Heart right ventricle (tissue), 16 donors: ENCODE data around the gene SLC25A36. TPM values are rescaled to one million over a fixed set of nuclear protein-coding genes. Genes with fewer than 3 reads are reported as not detected.
"Not testable (repeated sequence)": the region's sequence is repeated elsewhere in the genome, so short reads cannot be mapped to it uniquely, and the experiment has no call there.

Experiments used
- ATAC-seq, 8 donors: fragments of 200-7000 bp; cut with Tn5 transposase; one replicate each; pipeline ENCODE4 v1.9.1; 2020; ENCODE audit warnings: mild to moderate bottlenecking in 8 of 8, moderate library complexity in 8 of 8, moderate number of reproducible peaks in 1 of 8
- DNase-seq, 2 donors: peaks; one replicate each; pipeline ENCODE4 v3.0.0-alpha.2; 2020
- H3K27ac ChIP-seq, 10 donors: fragments of 200-600 bp; sonication (generic) in 2 of 10; one replicate each; pipeline versions ENCODE4 v1.5.0 to v1.8.0; 2020 to 2022; ENCODE audit warnings: mild to moderate bottlenecking in 3 of 10
- H3K27me3 ChIP-seq, 7 donors: fragments of 200-600 bp; one replicate each; pipeline ENCODE4 v1.8.0; 2021 to 2022; ENCODE audit warnings: mild to moderate bottlenecking in 2 of 7
- H3K36me3 ChIP-seq, 9 donors: fragments of 200-600 bp; sonication (generic) in 1 of 9; one replicate each; pipeline versions ENCODE4 v1.5.0 to v1.8.0; 2020 to 2022; ENCODE audit warnings: mild to moderate bottlenecking in 2 of 9
- H3K4me1 ChIP-seq, 9 donors: fragments of 200-600 bp; sonication (generic) in 1 of 9; one replicate each; pipeline versions ENCODE4 v1.5.0 to v1.8.0; 2020 to 2022; ENCODE audit warnings: mild to moderate bottlenecking in 4 of 9
- H3K4me3 ChIP-seq, 10 donors: fragments of 200-600 bp; sonication (generic) in 2 of 10; one replicate each; pipeline versions ENCODE4 v1.5.0 to v1.8.0; 2020 to 2022; ENCODE audit warnings: mild to moderate bottlenecking in 7 of 10, moderate library complexity in 2 of 10
- H3K9me3 ChIP-seq, 11 donors: fragments of 200-600 bp in 10 of 11; sonication (generic) in 2 of 11; one replicate each; pipeline versions ENCODE4 v1.5.0 to v1.8.0; 2013 to 2022; ENCODE audit warnings: mild to moderate bottlenecking in 2 of 11, control low read depth in 1 of 11, moderate library complexity in 1 of 11
- WGBS, 2 donors: extraction: QIAGEN DNeasy Blood & Tissue Kit; methylation state at CpG; one replicate each; pipeline ENCODE4 v1.1.7; 2013; ENCODE audit warnings: inconsistent platforms in 1 of 2; 5-methylcytosine and 5-hydroxymethylcytosine counted together
- intact Hi-C, 10 donors: fragments of 100-400 bp; cut with DNase I; formaldehyde crosslinking; loops; one replicate each; pipeline versions ENCODE4 v1.11.1 to v1.14.2; 2022
- polyA plus RNA-seq, 2 donors: library from polyadenylated mRNA; stranded (reverse); fragments of 200-250 nt; gene quantifications; one replicate each; pipeline ENCODE4 v1.2.3, GENCODE V29; 2013
- total RNA-seq, 10 donors: library from RNA; stranded (reverse); fragmentation: NEBNext Ultra II Directional in 3 of 10; extraction: Animal tissue kit (Norgen Biotek cat#: 25700) in 3 of 10; gene quantifications; one replicate each; pipeline versions ENCODE4 v1.2.1 to v1.2.4, GENCODE V29; 2021 to 2023
- TF ChIP-seq, protein P1 (sequence below), 9 donors: fragments of 200-600 bp; sonication (generic) in 2 of 9; IDR thresholded peaks; one replicate each; pipeline versions ENCODE4 v1.5.0 to v1.8.0; 2021 to 2022; ENCODE audit warnings: antibody characterized with exemption in 9 of 9, mild to moderate bottlenecking in 5 of 9, moderate library complexity in 1 of 9
- donor health status: Arrhythmogenic right ventricular cardiomyopathy.
- donor health status: ischemic (EF 13 %, LVEDD 7.1; RV severe dilation, severe dysfunction).
- donor health status: healthy with polysubstance abuse.
- donor health status: DM: no; HTN: yes; CAD: no.
- donor health status: DM: no; HTN: no; CAD: no.
- donor health status: ischemic (EF 25% LVEDD 6.9; RV normal size, moderate dysfunction).
- donor health status: ischemic (EF 25% LVEDD 5.7; RV mildly dilated, moderate dysfunction).
- donor health status: healthy.
- donor health status: DM: yes; HTN: yes; CAD: no.
- donor health status: Ischemic cardiomyopathy.
- donor health status: ischemic (EF 35%, LVEDD 5.7; RV mildly dilated, moderate dysfunction).
- donor health status: nonischemic (EF 11% LVEDD 7.7; RV severe dilation, severe dysfunction).
- donor health status: DM: yes; HTN: yes; CAD: no.
- donor health status: PGD.
- donor health status: ischemic (EF 29% LVEDD 5.4; RV normal size, mild dysfunction).
- donor health status: nonischemic (EF 23%, LVEDD 6.1; RV moderate dilation, normal function).

Gene SLC25A36
- total and polyA plus RNA-seq, 12 donors: 20.4 to 99.1 (median 59.2) TPM

DNA sequence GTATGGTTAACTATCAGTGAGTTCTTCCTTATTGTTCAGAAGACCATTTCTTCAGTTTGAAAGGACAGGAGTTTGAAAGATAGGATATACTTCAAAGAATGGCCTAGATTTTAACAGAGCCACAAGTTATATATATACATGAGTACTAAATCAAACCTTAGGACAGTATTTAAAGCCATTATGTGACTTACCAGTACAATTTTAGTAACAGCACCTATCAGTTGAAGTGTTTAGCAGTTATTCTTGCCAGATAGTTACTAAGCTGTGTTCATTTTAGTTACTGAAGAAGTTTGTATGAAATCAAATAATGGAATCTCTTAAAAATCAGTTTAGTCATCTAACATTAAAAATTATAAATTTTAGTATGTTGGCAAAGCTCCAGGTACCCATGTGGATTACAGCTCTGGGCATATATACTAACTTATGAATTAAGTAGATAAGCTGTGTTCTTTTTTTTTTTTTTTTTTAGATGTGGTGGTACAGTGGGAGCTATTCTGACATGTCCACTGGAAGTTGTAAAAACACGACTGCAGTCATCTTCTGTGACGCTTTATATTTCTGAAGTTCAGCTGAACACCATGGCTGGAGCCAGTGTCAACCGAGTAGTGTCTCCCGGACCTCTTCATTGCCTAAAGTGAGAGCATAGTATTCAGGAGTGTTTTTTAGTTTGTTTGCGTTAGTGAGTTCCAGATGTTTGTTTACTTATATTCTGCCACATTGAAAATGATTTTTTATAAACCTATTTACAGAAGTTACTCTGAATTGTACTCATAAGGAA lies 14.6 kb downstream of the SLC25A36 start:
- peaks cover 0 to 45% (median 21%) of the 10 kb centered on the region in 9 donors for H3K36me3 ChIP-seq
- ATAC-seq (peak in 5 of 8 donors; percentile 20 to 83 (median 64)), DNase-seq (no peak)
- TF ChIP-seq, protein P1, sequence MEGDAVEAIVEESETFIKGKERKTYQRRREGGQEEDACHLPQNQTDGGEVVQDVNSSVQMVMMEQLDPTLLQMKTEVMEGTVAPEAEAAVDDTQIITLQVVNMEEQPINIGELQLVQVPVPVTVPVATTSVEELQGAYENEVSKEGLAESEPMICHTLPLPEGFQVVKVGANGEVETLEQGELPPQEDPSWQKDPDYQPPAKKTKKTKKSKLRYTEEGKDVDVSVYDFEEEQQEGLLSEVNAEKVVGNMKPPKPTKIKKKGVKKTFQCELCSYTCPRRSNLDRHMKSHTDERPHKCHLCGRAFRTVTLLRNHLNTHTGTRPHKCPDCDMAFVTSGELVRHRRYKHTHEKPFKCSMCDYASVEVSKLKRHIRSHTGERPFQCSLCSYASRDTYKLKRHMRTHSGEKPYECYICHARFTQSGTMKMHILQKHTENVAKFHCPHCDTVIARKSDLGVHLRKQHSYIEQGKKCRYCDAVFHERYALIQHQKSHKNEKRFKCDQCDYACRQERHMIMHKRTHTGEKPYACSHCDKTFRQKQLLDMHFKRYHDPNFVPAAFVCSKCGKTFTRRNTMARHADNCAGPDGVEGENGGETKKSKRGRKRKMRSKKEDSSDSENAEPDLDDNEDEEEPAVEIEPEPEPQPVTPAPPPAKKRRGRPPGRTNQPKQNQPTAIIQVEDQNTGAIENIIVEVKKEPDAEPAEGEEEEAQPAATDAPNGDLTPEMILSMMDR (IDR thresholded peaks at IDR 0.05): no peak
- peak overlapping the region in 6 of 10 donors; percentile 13 to 53 (median 45) for H3K27ac ChIP-seq
- no peaks in the 10 kb centered on the region for H3K27me3 ChIP-seq
- H3K9me3 ChIP-seq: no peaks in the 10 kb centered on the region
- WGBS, 2 donors: 43 to 62% methylated on average over 5 of the region's 5 CpGs
- no peak overlapping the region for H3K4me3 ChIP-seq
- peaks cover 0 to 67% (median 41%) of the 10 kb centered on the region in 9 donors for H3K4me1 ChIP-seq
- intact Hi-C loops: loop anchor here in 1 of 10 donors (10.0 kb wide), 1 partner anchor 51 kb away; no protein-coding TSS in a partner anchor

DNA sequence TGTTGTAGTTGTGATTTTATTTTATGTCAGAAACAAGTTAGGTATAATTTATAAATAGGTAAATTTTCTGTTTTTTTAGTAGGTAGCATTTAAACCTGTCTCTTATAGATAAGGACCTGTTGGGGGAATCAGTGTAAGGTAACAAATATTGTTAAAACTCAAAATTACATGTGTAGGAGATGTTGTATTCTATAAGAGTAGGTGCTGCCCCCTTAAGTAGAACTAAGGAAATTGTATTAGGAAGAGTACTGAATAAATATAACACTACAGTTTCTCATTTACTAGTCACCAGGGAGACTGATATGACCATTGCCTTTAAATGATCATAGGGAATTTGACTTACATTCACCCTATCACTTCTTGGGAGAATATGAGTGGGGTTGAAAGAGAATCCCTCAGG lies 31.2 kb downstream of the SLC25A36 start:
- Histone ChIP-seq H3K4me3 (no peak overlapping the region), H3K36me3 (peaks cover 0 to 77% (median 19%) of the 10 kb centered on the region in 9 donors), H3K27ac (no peak overlapping the region), H3K27me3 (no peaks in the 10 kb centered on the region), H3K9me3 (no peaks in the 10 kb centered on the region), H3K4me1 (peaks cover 0 to 10% (median 0%) of the 10 kb centered on the region in 9 donors)
- DNase-seq: no peak
- TF ChIP-seq, protein P1 (IDR thresholded peaks at IDR 0.05): peak in 7 of 9 donors; percentile 12 to 54 (median 43)
- intact Hi-C loops: loop anchor here in 3 of 10 donors (2.0 to 5.0 kb wide), 2 partner anchors 74 to 76 kb away; no protein-coding TSS in a partner anchor
- ATAC-seq: peak in 2 of 8 donors; percentile 33 to 53

DNA sequence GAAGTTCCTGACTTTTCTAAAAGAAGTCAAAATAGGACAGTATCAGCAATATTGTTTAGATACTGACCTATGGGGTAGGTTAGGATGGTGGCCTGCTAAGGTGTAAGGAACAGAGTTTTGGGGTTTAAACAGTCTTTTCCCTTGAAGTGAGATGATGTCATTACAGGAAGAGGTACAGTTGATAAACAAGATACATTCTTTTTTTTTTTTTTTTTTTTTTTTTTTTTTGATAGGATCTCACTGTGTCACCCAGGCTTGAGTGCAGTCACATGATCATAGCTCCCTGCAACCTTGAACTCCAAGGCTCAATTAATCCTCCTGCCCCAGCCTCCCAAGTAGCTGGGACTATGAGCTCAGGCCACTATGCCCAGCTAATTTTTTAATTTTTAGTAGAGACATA lies 33.3 kb downstream of the SLC25A36 start:
- intact Hi-C loops: loop anchor here in 2 of 10 donors (5.0 kb wide), 1 partner anchor 78 kb away; no protein-coding TSS in a partner anchor
- Histone ChIP-seq H3K4me1 (peaks cover 0 to 10% (median 0%) of the 10 kb centered on the region in 9 donors), H3K36me3 (peaks cover 0 to 86% (median 19%) of the 10 kb centered on the region in 9 donors), H3K27ac (no peak overlapping the region), H3K27me3 (no peaks in the 10 kb centered on the region), H3K4me3 (no peak overlapping the region), H3K9me3 (no peaks in the 10 kb centered on the region)
- TF ChIP-seq, protein P1 (IDR thresholded peaks at IDR 0.05): no peak
- ATAC-seq: no peak
- DNase-seq: no peak

DNA sequence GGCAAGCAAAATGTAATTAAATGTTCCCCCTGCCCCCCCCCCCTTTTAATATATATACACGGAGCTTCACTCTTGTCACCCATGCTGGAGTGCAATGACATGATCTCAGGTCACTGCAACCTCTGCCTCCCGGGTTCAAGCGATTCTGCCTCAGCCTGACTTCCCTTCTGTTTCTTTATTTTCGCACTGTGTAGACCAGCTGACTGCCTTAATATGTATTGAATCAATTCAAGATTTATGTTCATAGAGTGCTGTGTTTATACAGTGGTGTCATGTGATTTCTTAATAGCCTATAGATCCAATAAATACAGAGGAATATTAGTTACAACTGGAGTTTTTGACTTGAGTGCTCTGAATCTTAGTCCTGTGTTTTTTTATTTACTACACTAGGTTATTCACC lies 39.0 kb downstream of the SLC25A36 start:
- Histone ChIP-seq H3K4me3 (no peak overlapping the region), H3K9me3 (peaks cover 0 to 11% (median 0%) of the 10 kb centered on the region in 11 donors), H3K4me1 (peaks cover 0 to 8% (median 0%) of the 10 kb centered on the region in 9 donors), H3K27ac (no peak overlapping the region), H3K27me3 (no peaks in the 10 kb centered on the region), H3K36me3 (peaks cover 0 to 43% (median 15%) of the 10 kb centered on the region in 9 donors)
- DNase-seq: no peak
- intact Hi-C loops: no loop called here
- TF ChIP-seq, protein P1 (IDR thresholded peaks at IDR 0.05): no peak
- no peak for ATAC-seq
- WGBS, 2 donors: 81 to 84% methylated on average over 4 of the region's 4 CpGs

DNA sequence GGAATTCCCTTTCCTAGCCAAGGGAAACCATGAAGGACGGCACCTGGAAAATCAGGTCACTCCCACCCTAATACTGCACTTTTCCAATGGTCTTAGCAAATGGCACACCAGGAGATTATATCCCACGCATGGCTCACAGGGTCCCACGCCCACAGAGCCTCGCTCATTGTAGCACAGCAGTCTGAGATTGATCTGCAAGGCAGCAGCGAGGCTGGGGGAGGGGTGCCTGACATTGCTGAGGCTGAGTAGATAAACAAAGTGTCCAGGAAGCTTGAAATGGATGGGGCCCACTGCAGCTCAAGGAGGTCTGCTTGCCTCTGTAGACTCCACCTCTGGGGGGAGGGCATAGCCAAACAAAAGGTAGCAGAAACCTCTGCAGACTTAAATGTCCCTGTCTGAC lies 46.2 kb downstream of the SLC25A36 start:
- DNase-seq, H3K4me3 ChIP-seq, H3K4me1 ChIP-seq, intact Hi-C loops, H3K27ac ChIP-seq, H3K36me3 ChIP-seq, H3K27me3 ChIP-seq, ATAC-seq: not testable (repeated sequence)
- H3K9me3 ChIP-seq: peaks cover 0 to 30% (median 0%) of the 10 kb centered on the region in 11 donors
- WGBS, 2 donors: 92 to 94% methylated on average over 5 of the region's 5 CpGs
